ENCODE results near the gene APOL1. TPM values are rescaled to one million over a fixed set of nuclear protein-coding genes. Genes with fewer than 3 reads are reported as not detected.

Gene APOL1
- total and polyA plus RNA-seq, 2 donors (not counting 3 experiments of a cell fraction or from before 2014, with no cell fraction given), result 8.2 to 14.1 TPM

GRCh38 chr22:36222887-36223450 is 30.0 kb upstream of the APOL1 start:
- Histone ChIP-seq H2AFZ (ENCODE audit: low read depth, low read length) (no peak overlapping the region), H3K4me1 (ENCODE audit: control insufficient read depth, extremely low read depth, insufficient read depth, low read length) (peaks cover 4% of the 10 kb centered on the region), H3K9me1 (replicated peaks; ENCODE audit: control insufficient read depth, extremely low read depth, insufficient read depth, low read length) (no peaks in the 10 kb centered on the region), H3K79me2 (ENCODE audit: control insufficient read depth, insufficient read depth, low read length) (no peaks in the 10 kb centered on the region), H3K27ac (ENCODE audit: insufficient read depth, low read depth, low read length) (no peak overlapping the region), H3K27me3 (ENCODE audit: control insufficient read depth in 2 of 2, insufficient read depth in 2 of 2, low read length in 2 of 2) (peaks cover 4 to 5% of the 10 kb centered on the region in 2 experiments), H3K36me3 (ENCODE audit: control insufficient read depth in 2 of 2, extremely low read depth in 1 of 2, insufficient read depth in 2 of 2, low read length in 2 of 2) (peaks cover 2 to 7% of the 10 kb centered on the region in 2 experiments), H3K4me3 (replicated peaks in 1 of 3; ENCODE audit: insufficient read depth in 1 of 3, low read depth in 1 of 3, low read length in 3 of 3) (no peak overlapping the region), H3K9ac (replicated peaks; ENCODE audit: extremely low read depth, insufficient read depth, low read length) (no peak overlapping the region), H4K20me1 (replicated peaks; ENCODE audit: control insufficient read depth, extremely low read depth, insufficient read depth, low read length) (no peaks in the 10 kb centered on the region), H3K4me2 (ENCODE audit: insufficient read depth, low read length) (no peak overlapping the region), H3K9me3 (replicated peaks; ENCODE audit: control insufficient read depth, insufficient read depth, low read length) (no peaks in the 10 kb centered on the region)
- POLR2A ChIA-PET, result no interaction called here
- intact Hi-C loops (cut with micrococcal nuclease) (no loop called here), dilution Hi-C loops (cut with MboI; ENCODE audit: extremely low pct_ligation_motif_present, low sequenced_read_pairs) (no loop called here)
- BruUV-seq (replicated peaks), result no TSS peak
- CTCF ChIA-PET, result interaction anchor here (1.1 to 4.7 kb wide), 2 partner anchors 12 to 28 kb away, joined by 3 to 26 read pairs; no protein-coding TSS in a partner anchor
- TF ChIP-seq EZH2 (IDR thresholded peaks at IDR 0.05; ENCODE audit: borderline replicate concordance, low read depth, low read length, severe bottlenecking), result no peak
- FAIRE-seq (no peak), DNase-seq (ENCODE audit: low read depth, low spot score) (no peak)

GRCh38 chr22:36223504-36223903 is 29.4 kb upstream of the APOL1 start:
- Histone ChIP-seq H3K9me3 (replicated peaks; ENCODE audit: control insufficient read depth, insufficient read depth, low read length) (no peaks in the 10 kb centered on the region), H3K9ac (replicated peaks; ENCODE audit: extremely low read depth, insufficient read depth, low read length) (no peak overlapping the region), H3K4me2 (ENCODE audit: insufficient read depth, low read length) (no peak overlapping the region), H3K36me3 (ENCODE audit: control insufficient read depth in 2 of 2, extremely low read depth in 1 of 2, insufficient read depth in 2 of 2, low read length in 2 of 2) (peaks cover 2 to 8% of the 10 kb centered on the region in 2 experiments), H3K79me2 (ENCODE audit: control insufficient read depth, insufficient read depth, low read length) (no peaks in the 10 kb centered on the region), H4K20me1 (replicated peaks; ENCODE audit: control insufficient read depth, extremely low read depth, insufficient read depth, low read length) (no peaks in the 10 kb centered on the region), H2AFZ (ENCODE audit: low read depth, low read length) (no peak overlapping the region), H3K27me3 (ENCODE audit: control insufficient read depth in 2 of 2, insufficient read depth in 2 of 2, low read length in 2 of 2) (peaks cover 2 to 4% of the 10 kb centered on the region in 2 experiments), H3K9me1 (replicated peaks; ENCODE audit: control insufficient read depth, extremely low read depth, insufficient read depth, low read length) (no peaks in the 10 kb centered on the region), H3K4me3 (replicated peaks in 1 of 3; ENCODE audit: insufficient read depth in 1 of 3, low read depth in 1 of 3, low read length in 3 of 3) (no peak overlapping the region), H3K4me1 (ENCODE audit: control insufficient read depth, extremely low read depth, insufficient read depth, low read length) (peaks cover 4% of the 10 kb centered on the region), H3K27ac (ENCODE audit: insufficient read depth, low read depth, low read length) (no peak overlapping the region)
- BruUV-seq (replicated peaks), result no TSS peak
- ChIA-PET CTCF (interaction anchor here (4.7 kb wide), 1 partner anchor 29 kb away, joined by 26 read pairs; no protein-coding TSS in a partner anchor), POLR2A (no interaction called here)
- FAIRE-seq (no peak), DNase-seq (ENCODE audit: low read depth, low spot score) (no peak)
- intact Hi-C loops (cut with micrococcal nuclease), result no loop called here
- TF ChIP-seq MAX (IDR thresholded peaks at IDR 0.05; ENCODE audit: insufficient read depth, insufficient read length), result no peak
- no peak for TF ChIP-seq EZH2 (IDR thresholded peaks at IDR 0.05; ENCODE audit: borderline replicate concordance, low read depth, low read length, severe bottlenecking)
- no peak for TF ChIP-seq CTCF (IDR thresholded peaks at IDR 0.05; ENCODE audit: extremely low read depth in 1 of 2, insufficient read depth in 1 of 2, low read depth in 1 of 2, low read length in 2 of 2)
- TF ChIP-seq POLR2A (IDR thresholded peaks at IDR 0.05; ENCODE audit: low read depth, low read length), result no peak
- TF ChIP-seq GATA2 (IDR thresholded peaks at IDR 0.05; ENCODE audit: insufficient read depth, insufficient read length, low read depth, low read length), result no peak
- no peak for TF ChIP-seq MYC (IDR thresholded peaks at IDR 0.05; ENCODE audit: low read depth, low read length)
- dilution Hi-C loops (cut with MboI; ENCODE audit: extremely low pct_ligation_motif_present, low sequenced_read_pairs), result no loop called here
